ENCODE results near the gene TTC27. TPM values are rescaled to one million over a fixed set of nuclear protein-coding genes. Genes with fewer than 3 reads are reported as not detected.
A peak's percentile ranks its signal among the peaks of the same experiment; 100 is the strongest.

The TTC27 gene
- total and polyA plus RNA-seq, 2 of the 13 experiments (the other 11 are each of a cell fraction or from before 2014, with no cell fraction given): 26.7 to 44.7 TPM

DNA sequence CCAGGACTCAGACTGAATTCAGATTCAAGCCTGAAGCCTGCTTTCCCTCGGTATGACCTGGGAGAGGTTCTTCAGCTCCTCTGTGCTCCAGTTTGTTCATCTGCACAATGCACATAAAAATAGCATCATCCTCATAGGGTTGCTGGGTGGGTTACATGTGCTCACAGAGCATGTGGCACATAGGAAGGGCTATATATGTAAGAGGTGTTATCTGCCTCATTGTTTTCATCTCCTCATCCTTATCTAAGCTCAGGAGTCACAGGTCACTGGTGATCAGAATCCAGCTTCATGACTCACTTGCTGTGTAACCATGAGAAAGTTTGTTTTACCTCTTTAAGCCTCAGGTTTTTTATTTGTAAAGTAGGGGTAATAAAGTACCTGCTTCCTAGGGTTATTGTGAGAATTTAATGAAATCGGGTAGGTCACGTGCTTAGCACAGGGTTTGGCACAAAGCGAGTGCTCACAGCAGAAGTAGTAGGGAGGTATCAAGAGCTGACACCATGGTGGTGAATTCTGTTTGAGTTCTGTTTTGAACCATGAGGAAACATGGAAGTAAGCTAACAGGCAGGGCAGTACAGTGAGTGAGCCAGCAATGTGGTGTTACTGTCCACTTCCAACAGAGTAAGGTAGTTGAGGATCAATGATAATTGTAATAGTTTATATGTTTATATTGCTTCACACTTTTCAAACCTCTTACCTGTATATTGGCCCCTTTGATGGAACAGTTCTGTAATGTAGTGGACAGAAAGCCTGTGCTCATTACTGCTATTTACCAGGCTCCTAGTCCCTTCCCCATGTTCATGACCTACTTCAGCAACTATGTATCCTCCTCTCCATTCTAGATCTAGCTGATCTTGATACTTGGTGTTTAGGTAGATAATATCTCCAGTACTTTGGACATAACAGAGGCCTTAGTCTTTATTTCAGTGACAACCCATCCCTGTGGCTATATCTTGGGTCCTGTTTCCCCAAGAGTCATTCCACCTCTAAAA, 177.6 kb downstream of the TTC27 start (continued):
- peak; percentile 39; the same call in 1 of the 2 replicates for TF ChIP-seq TFE3 (CRISPR knock-in tag; IDR thresholded peaks at IDR 0.05)
- no peak for TF ChIP-seq MYC (CRISPR knock-in tag; IDR thresholded peaks at IDR 0.05; ENCODE audit: borderline replicate concordance)
- TF ChIP-seq JARID2 (CRISPR knock-in tag; IDR thresholded peaks at IDR 0.05; ENCODE audit: insufficient replicate concordance): no peak
- no peak for TF ChIP-seq ZNF343 (CRISPR knock-in tag; IDR thresholded peaks at IDR 0.05)
- TF ChIP-seq ONECUT2 (CRISPR knock-in tag; IDR thresholded peaks at IDR 0.05): no peak
- no peak for TF ChIP-seq SP5 (CRISPR knock-in tag; IDR thresholded peaks at IDR 0.05; ENCODE audit: borderline replicate concordance, low read depth)
- TF ChIP-seq U2AF1 (optimal IDR thresholded peaks at IDR 0.05; ENCODE audit: low read depth, low read length): no peak
- TF ChIP-seq MED1 (CRISPR knock-in tag; IDR thresholded peaks at IDR 0.05): 0 out of 2 replicates have a peak, but pooled peaks have one; percentile 30
- no peak for TF ChIP-seq MNT (IDR thresholded peaks at IDR 0.05)
- peak; percentile 54; the same call in 1 of the 2 replicates for TF ChIP-seq PITX1 (CRISPR knock-in tag; IDR thresholded peaks at IDR 0.05)
- peak; percentile 21; the same call in 1 of the 2 replicates for TF ChIP-seq ZSCAN9 (CRISPR knock-in tag; IDR thresholded peaks at IDR 0.05; ENCODE audit: borderline replicate concordance)
- TF ChIP-seq TBL1XR1 (IDR thresholded peaks at IDR 0.05; ENCODE audit: borderline replicate concordance, low read length, partially characterized antibody): no peak
- TF ChIP-seq, protein P1, sequence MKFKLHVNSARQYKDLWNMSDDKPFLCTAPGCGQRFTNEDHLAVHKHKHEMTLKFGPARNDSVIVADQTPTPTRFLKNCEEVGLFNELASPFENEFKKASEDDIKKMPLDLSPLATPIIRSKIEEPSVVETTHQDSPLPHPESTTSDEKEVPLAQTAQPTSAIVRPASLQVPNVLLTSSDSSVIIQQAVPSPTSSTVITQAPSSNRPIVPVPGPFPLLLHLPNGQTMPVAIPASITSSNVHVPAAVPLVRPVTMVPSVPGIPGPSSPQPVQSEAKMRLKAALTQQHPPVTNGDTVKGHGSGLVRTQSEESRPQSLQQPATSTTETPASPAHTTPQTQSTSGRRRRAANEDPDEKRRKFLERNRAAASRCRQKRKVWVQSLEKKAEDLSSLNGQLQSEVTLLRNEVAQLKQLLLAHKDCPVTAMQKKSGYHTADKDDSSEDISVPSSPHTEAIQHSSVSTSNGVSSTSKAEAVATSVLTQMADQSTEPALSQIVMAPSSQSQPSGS (CRISPR knock-in tag; IDR thresholded peaks at IDR 0.05): no peak
- no peak for TF ChIP-seq ZBED4 (CRISPR knock-in tag; IDR thresholded peaks at IDR 0.05; ENCODE audit: borderline replicate concordance)
- TF ChIP-seq ZNF326 (CRISPR knock-in tag; IDR thresholded peaks at IDR 0.05; ENCODE audit: borderline replicate concordance): no peak
- TF ChIP-seq SNAI1 (CRISPR knock-in tag; IDR thresholded peaks at IDR 0.05; ENCODE audit: borderline replicate concordance): no peak
- TF ChIP-seq ZNF331 (CRISPR knock-in tag; IDR thresholded peaks at IDR 0.05): peak; percentile 10; the same call in 1 of the 2 replicates
- TF ChIP-seq ZNF672 (CRISPR knock-in tag; IDR thresholded peaks at IDR 0.05): no peak
- TF ChIP-seq KDM3A (CRISPR knock-in tag; IDR thresholded peaks at IDR 0.05; ENCODE audit: low read depth): no peak
- peak; percentile 35; the same call in 1 of the 2 replicates for TF ChIP-seq MAX (IDR thresholded peaks at IDR 0.05)
- 0 out of 2 replicates have a peak, but pooled peaks have one; percentile 23 for TF ChIP-seq ZKSCAN8 (CRISPR knock-in tag; IDR thresholded peaks at IDR 0.05; ENCODE audit: borderline replicate concordance)

Data from HepG2 (cell line).